HG03159 (cell line): ENCODE data around the gene GDF9.

Experiments
- ATAC-seq: cut with Tn5 transposase; IDR thresholded peaks from one replicate; pipeline ENCODE4 v1.9.1; 2021; ENCODE audit warnings: mild to moderate bottlenecking, moderate library complexity; ENCODE audit not compliant: unreplicated experiment

GDF9 gene

DNA sequence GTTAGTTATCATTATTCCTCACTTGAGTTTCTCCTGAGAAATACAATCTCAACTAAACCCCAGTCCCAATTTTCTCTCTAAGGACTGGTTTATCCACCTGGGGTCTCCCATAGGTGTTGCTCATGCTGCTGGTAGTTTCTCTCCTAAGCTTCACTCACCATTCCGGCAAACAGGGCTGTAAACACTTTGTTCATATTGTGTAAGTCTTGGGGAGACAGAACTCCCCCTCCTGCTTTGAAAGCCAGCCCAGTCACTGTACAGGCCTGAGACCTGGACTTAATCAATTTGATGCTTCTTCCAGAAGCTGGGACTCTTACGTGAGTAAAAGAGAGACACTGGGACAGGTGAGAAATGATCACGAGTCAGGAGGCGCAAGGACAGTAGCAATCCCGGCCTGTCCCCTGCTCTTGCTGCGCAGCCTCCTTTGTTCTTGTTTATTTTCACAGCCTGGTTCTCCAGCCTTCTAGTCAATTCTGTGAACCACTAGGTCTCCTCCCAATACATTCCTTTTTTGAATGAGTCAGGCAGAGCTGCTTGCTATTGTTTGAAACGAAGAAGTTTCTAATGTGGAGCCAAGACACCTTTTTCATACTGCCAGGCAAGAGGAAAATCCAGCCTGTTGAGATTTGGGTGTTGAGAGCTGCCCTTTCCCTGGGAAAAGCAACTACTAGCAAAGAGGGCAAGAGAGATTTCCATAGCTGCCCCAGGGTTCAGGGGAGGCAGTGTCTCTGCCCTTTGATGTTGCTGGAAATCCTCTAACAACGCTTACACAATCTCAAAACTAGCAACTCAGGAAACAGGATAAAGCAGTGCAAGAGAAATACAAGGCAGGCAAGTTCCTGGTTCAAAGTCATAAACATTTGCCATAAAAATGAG, 26.6 kb downstream of the GDF9 start:
- no peak for ATAC-seq

DNA sequence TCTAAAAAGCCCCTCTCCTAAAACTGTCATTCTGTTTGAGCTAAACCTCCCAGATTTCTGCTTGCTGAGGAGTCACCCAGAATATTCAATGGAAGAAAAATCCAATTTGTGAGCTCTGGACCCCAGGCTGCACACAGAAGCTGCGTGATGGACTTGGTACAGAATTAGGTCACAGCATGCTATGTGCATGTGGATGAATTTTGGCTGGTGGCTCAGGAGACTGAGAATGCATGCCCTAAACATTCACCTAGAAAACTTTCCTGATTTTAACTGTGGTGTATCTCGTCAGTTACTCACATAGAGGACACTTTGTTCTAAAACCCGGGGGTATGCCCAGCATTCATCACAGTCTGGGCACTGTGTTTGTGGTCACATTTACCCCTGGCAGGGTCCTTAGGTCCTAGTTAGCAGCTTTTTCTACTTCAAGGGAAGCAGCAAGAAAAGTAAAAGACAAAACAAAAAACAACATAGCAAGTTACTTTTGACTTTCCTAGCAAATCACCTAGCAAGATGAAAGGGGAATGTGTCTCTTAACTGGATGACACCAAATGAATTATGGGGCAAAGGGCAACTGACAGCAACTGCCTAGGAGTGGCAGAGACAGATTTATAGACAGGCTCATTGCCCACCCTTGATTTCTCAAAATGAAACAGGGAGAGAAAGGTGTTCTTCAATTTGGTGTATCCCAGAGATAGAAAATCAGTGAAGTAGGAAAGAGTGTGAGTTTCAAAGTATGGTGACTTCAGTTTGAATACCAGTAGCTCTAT, 27.6 kb downstream of the GDF9 start:
- no peak for ATAC-seq

DNA sequence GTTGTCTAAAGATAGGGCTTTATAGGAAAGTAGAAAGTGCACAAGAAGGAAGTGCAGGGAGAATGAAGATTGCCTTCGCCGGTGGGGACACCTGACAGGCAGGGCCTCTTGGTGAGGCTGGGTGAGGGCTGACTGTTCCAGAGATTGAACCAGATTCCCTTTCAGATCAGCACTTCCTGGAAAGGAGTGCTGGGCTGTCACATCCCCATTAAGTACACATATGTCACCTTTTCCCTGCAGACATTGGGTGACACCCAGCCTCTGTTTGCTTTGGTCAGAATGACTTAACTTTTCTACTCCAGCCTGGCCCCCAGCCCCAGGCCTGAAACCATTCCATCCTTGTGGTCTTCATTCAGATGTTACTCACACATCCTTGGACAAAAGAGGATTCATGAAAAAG, 28.4 kb downstream of the GDF9 start:
- no peak for ATAC-seq

DNA sequence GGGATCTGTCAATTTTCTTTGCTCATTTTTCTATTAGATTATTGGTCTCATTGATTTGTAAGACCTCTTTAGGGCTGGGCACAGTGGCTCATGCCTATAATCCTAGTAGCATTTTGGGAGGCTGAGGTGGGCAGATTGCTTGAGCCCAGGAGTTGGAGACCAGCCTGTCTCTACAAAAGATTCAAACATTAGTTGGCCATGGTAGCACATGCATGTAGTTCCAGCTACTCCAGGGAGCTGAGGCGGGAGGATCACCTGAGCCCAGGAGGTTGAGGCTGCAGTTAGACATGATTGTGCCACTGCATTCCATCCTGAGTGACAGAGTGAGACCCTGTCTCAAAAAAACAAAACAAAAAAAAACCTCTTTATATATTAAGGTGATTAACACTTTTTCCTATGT, 29.4 kb downstream of the GDF9 start:
- ATAC-seq = no peak

DNA sequence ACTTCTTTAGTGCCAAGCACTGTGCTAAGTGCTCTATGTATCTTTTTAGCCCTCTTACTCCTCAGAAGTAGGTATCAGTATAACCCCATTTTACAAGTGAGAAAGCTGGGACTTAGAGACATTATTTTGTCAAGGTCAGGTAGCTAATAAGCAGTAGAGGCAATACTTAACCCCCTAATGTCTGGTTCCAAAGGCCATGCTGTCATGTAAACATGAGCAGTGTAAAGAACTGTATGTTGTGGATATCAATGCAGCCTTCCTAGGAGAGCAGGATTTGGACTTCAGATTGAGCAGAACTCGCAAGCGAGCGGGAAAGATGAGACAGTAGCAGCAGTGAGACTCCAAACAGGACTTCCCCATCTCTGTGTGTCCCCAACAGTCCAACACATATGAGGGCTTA, 32.2 kb downstream of the GDF9 start:
- no peak for ATAC-seq

DNA sequence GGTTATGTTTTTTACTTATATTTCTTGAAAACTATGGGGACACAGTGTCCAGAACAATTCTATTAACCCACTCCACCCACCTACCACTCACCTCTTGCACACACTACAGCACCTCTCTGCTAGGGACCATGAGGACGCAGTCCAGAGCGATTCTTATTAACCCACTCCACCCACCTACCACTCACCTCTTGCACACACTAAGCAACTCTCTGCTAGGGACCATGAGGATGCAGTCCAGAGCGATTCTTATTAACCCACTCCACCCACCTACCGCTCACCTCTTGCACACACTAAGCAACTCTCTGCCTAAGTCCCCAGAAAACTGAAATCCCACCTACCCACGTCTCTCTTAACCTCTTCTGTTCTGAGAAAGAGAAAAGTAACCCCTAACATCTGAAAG, 33.7 kb downstream of the GDF9 start:
- no peak for ATAC-seq

DNA sequence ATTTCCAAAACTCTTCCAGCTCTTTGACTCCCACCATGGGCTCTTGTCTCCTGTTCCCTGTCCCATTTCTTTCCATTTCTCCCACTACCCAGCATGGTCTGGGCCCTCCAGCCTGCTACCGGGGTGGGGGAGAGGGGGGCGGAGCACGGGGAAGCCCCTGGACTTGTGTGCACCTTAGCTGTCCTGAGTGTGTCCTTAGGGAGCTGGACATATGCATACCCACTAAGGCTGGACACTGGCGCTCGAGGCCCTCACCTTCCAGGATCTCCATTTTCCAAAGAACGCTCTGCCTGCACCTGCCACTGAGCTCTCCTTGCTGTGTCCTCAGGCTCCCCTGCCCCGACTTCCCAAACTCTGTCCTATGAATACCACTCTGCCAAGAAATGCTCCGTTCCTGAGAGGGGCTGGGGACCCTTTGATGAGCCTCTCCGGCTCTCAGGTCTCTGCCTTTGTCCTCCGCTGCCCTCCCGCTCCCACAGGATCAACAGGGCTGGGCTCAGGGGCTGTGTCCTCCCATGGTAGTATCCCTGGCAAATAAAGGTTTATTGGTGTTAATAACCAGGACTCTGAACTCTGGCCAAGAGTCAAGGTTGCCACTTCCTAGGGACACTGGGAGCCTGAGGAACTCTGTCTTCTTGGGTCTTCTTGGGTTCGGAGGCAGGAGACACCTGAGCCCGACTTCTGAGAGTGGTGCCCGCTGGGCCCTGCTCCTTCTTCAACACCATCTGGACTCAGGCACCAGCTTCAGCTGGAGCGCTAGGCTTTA, 35.0 kb downstream of the GDF9 start:
- no peak for ATAC-seq

DNA sequence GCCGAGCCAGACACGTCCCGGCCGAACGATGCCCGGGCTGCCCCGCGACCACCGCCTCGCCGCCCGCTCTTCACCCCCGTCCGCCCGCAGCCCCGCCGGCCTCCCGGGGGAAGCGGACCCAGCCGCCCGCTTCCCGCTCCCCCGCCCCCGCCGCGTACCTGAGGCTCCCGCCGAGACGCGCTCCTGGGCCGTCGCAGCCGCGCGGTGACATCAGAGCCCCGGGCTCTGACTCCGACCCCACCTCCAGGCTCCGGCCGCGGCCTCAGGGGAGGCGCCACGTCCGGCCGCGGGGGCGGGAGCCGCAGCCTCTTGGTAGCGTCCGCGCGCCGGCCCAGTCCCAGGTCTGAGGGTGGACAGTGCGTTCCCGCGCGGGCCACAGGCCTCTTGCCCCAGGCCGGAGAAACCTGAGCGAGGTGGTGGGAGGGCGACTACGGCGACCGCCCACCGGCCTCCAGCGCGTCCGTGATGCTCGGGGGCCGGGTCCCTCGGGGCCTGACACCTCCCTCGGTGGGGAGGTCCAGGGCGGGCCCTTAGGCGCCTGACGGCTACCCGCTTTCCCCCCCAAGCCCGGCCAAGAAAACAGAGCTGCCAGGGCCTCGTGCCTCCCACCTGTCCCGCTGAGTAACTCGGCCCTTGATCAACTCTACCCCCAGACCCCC, 35.7 kb downstream of the GDF9 start, which contains the start of gene SHROOM1:
Gene SHROOM1 (minus strand): TSS at position 212 of the 659 bp plus-strand sequence. CDS start 4,507 bp downstream, outside the sequence.
- peak; percentile 55 for ATAC-seq

DNA sequence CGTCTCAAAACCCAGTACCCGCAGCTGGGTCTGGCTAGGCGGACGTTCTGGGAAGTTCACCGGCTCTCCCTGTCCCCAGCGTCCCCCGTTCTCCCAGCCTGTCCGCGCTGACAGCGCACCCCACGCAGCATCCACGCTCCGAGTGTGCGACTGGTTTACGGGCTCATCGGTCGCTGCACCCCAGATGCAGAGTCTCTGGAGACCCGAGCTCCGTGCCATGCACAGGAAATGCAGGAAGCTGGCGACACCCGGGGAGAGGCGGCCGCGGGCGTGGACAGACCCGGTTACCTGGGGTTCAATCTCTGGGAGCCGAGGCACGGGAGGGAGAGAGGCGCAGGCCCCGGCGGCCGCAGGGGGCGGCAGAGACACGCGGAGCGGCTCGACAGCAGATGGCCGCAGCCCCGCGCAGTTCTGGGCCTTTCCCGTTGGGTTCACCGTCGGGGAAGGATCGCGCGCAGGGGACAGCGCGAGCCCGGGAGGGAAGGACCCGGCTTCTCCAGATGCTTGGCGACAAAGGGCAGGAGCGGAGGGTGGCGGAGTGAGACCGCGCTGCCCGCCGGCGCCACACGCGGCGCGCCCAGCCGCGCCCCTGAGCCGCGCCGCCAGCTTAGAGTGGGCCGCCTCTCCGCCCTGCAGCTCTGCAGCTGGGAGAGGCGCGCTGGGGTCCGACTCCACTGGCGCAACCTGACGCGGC, 36.4 kb downstream of the GDF9 start:
- peak; percentile 79 for ATAC-seq

DNA sequence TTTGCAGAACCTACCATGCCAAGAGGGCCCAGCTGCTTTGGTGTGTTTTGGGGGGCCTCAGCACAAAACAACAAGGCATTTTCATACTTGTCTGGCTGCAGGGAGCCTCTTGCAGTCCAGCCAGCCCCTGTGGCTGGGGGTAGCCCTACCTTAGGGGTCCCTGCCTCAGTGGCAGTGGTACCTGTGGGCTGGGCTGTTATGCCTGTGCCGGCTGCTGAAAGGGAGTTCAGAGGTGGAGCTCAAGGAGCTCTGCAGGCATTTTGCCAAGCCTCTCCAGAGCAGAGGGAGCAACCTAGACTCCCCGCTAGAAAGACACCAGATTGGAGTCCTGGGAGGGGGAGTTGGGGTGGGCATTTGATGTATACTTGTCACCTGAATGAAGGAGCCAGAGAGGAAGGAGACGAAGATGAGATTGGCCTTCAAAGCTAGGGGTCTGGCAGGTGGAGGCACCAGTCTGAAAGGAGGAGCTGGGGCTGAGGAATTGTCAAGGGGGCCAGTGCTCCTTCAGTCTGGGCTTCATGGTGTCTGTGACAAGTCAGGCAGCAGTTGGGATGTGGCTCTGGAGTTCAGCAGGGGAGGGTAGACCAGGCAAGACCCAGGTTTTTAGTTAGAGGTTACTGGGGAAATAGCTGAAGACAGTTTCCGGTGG, 37.3 kb downstream of the GDF9 start:
- ATAC-seq = no peak

DNA sequence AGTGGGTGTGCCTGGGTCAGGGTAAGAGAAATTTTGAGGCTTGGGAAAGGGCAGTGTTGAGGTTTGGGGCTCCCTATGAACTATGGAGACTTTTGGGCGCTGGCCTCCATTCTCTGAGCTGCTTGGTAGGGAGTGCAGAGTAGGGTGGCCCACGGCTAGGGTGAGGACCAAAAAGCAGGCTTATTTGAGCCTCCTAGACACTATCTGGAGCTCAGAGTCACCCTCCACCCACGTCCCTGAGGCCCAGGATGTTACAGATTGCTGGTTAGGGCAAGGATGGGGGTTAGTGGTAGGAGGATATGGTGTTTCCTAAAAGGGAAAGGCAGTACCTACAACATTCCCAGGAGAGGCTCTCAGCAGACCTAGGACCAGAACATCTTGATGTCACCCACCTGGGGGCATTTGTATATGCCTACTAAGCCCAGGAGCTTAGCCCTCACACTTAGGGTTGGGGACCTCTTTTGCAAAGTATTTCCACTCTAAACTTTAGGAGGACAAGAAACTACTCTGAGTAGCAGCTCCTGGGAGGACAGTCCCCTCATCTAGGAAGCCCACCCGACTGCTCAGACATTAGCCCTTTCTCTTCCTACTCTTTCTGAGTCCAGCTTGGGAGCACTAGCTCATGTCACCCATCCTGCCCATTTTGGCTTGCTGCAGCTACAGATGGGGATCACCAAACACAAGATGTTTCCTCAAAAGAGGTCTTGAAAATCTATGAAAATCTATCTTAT, 38.2 kb downstream of the GDF9 start:
- no peak for ATAC-seq

DNA sequence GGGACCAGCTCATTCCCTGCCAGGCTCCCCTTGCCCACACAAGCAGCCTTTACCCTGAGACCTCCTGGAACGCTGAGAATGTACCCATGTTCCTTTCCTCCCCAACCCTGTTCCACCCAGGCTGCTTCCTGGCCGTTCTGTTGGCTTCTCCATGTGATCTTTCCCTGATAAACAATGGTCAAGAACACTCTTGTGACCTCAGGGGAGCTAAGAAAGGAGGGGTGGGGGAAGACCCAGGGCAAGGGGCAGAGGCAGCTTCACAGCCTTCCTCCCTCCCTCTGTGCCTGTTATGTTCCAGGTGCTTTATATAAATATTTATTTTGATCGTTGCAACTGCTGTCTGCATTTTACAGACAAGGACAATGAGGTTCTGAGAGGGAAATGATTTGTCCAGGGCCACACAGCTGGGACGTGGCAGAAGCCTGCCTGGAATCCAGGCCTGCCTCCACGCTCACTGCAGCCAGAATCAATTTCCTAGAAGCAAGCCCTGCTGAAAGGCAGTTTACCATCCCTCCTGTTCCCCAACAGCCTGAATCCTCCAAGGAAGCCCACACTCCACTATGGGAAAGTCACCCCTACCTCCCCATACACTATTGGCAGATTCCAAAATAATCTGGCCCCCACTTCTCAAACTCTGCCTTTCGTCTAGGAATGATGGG, 39.7 kb downstream of the GDF9 start:
- ATAC-seq = no peak

DNA sequence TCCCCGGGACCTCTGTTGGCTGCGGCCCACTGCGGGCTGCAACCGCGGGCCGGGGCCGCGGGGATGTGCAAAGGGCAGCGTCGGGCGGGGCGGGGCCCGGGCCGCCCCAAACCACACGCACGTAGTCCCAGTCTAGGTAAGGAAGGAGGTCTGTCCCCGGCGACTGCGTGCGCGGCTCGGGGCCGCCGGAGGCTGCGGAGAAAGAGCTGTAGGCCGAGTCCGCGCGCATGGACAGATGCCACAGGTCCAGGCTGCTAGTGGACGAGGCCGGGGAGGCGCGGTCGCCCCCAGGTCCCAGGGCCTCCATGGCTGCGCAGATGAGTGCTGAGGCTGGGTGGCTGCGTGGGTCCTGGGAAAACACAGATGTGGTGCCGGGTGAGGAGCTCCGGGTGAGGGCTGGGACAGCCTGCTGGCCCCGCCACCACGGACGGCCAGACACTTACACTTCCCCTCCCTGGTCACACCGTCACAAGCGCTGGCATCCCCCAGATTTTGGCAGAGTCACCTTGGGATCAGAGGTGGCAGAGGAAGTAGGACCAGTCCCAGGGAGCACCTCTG, 40.4 kb downstream of the GDF9 start:
- no peak for ATAC-seq

DNA sequence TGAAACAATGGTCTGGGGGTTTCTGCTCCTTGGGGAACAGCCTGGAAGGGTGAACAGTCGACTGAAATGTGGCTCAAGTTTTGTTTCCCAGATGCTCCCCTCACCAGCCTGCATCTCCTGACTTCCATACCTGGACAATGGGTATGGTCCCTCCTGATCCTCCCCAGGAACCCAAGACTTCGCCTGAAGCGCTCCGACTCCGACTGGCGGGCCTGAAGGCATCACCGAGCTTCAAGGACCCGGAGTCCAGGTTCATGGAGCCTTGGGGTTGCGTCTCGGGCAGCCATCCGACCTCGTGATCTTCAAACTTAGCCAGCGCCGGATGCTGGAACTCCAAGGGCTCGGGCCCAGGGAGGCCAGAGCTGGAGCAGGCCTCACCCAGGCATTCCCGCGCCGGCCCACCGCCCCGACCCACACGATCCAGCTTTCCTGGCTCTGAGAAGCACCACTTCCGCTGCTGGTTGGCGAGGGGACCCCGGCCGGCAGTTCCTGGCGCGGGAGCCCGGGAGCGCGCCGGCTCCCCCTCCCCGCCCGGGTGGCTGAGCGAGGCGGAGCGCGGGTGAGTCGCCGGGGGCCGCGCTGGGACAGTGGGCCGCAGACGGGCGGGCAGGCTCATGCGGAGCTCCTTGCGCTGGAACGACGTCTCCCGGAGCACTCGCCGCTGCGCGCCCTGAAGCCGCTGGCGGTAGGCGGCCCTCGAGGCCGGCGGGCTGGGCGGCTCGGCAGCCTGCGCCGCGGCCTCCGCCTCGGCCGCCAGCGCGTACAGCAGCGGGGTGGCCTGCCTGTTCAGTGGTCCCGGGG, 41.0 kb downstream of the GDF9 start:
- no peak for ATAC-seq

DNA sequence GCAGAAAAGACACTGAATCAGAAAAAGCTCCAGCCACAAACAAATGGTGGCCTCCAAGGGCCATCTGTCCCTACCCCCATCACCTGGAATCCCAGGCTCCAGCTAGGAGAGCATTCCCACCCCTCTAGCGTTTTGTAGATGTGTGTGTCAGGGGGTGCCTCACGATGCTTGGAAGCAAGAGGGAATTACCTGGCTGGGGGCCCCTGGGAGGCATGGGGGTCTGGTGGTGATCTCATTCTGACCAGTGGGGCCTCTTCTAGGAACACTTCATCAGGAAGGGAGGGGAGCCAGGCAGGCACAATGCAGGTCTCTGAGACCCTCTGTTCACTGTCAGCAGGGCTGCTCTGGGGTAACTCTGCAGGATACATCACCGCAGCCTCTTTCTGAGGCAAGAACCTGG, 41.8 kb downstream of the GDF9 start:
- ATAC-seq = no peak

DNA sequence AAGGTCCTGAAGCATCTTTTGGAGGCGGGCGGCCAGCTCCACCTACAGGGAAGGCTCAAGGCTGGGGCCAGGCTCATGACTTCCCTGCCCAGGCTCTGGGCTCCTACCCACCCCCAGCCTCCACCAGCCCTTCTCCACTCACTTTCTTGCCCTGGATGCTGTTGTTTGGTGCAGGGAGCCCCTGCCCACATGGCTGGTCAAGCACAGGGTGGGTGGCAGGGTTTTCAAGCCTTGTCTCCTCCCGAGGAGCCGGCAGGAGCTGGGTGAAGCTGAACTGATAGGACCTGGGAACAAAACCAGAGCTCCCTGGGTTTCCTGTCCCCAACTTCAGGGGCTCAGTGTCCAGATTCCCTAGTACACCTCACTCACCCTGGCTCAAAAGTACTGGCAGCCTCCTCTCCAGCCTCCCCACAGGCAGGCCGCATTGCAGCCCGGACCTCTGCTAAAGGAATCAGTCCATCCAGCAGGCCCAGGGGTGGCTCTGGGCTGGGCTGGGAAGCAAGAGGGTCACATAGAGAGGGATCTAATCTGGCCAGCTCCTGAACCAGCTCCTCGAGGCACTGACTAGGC, 42.7 kb downstream of the GDF9 start:
- no peak for ATAC-seq
